ENCODE results near the gene SCMH1. TPM values are rescaled to one million over a fixed set of nuclear protein-coding genes. Genes with fewer than 3 reads are reported as not detected.

SCMH1 gene
- total and polyA plus RNA-seq, 12 donors: 29.3 to 62.5 (median 42.2) TPM

DNA sequence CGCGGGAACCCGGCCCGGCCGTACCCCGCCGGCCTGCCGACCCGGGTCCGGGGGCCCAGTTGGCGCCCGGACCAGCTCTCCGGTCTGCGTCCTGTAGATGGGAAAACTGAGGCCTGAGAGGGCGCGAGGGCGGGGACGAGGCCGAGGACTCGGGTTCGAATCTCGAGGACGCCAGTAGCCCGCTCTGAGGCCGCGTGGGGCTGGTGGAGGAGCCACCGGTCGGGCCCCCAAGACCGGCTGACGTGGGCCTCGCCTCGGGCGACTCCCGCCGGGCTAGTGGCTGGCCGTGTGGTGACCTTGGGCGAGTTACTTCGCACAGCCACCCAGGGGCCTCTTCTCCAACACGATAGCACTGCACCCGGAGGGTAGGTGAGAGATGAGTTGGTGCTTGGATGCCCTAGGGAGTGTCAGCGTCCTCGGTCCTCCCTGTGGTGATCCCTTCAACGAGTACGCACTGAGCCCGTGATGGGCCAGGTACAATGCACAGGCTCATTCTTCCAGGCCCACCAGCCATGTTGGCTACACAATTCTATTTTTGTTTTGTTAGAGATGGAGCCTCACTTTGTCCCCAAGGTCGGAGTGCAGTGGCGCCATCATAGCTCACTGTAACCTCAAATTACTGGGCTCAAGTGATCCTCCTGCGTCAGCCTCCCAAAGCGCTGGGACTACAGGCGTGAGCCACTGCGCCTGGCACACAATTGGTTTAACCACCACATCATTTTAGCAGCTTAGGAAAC is 404 bp upstream of the SCMH1 start:
- DNase-seq: peak; percentile 22 to 62 (median 44)
- intact Hi-C loops (cut with DNase I): no loop called here

DNA sequence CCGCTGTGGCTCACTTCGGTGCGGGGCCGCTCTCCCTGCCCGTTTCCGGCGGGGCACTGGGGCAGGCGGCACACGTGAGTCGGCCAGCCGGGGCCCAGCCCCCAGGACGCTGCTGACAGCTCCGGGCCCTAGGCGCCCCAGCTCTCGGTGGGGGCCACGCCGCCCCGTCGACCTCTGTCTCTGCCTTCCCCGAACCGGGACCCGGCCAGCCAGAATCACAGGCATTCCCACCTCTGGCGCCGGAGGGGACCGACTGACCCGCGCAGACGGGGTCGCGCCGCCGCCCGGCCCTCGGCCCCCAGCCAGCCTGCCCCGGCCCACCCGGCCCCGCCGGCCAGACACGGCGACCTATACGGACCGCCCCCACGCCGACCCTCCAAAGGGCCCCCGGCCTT is 755 bp downstream of the SCMH1 start:
- WGBS, 4 donors: 0 to 1% (median 0%) methylated on average over 5 to 45 of the region's 45 CpGs; no CpG with 5 or more reads in 1 of the 4 donors
- intact Hi-C loops (cut with DNase I): no loop called here
- peak; percentile 63 to 72 (median 69) for DNase-seq
- Histone ChIP-seq H3K27me3 (no peaks in the 10 kb centered on the region), H3K27ac (peak overlapping the region; percentile 72 to 99 (median 96)), H3K4me1 (replicated peaks in 1 of 2) (peaks cover 17 to 43% of the 10 kb centered on the region in 2 donors), H3K9me3 (replicated peaks in 1 of 3) (no peaks in the 10 kb centered on the region), H3K4me3 (peak overlapping the region; percentile 34 to 97 (median 76)), H3K36me3 (replicated peaks in 1 of 2) (no peaks in the 10 kb centered on the region)
- TF ChIP-seq POLR2A (IDR thresholded peaks at IDR 0.05): peak in 1 of 2 donors; percentile 38
- TF ChIP-seq, protein P1, sequence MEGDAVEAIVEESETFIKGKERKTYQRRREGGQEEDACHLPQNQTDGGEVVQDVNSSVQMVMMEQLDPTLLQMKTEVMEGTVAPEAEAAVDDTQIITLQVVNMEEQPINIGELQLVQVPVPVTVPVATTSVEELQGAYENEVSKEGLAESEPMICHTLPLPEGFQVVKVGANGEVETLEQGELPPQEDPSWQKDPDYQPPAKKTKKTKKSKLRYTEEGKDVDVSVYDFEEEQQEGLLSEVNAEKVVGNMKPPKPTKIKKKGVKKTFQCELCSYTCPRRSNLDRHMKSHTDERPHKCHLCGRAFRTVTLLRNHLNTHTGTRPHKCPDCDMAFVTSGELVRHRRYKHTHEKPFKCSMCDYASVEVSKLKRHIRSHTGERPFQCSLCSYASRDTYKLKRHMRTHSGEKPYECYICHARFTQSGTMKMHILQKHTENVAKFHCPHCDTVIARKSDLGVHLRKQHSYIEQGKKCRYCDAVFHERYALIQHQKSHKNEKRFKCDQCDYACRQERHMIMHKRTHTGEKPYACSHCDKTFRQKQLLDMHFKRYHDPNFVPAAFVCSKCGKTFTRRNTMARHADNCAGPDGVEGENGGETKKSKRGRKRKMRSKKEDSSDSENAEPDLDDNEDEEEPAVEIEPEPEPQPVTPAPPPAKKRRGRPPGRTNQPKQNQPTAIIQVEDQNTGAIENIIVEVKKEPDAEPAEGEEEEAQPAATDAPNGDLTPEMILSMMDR (IDR thresholded peaks at IDR 0.05): no peak

More for the DNA sequence above, 404 bp upstream of the SCMH1 start:
- Histone ChIP-seq H3K4me1 (replicated peaks in 1 of 2) (peaks cover 17 to 42% of the 10 kb centered on the region in 2 donors), H3K27me3 (no peaks in the 10 kb centered on the region), H3K27ac (peak overlapping the region in 4 of 5 donors; percentile 60 to 99 (median 97)), H3K9me3 (replicated peaks in 1 of 3) (no peaks in the 10 kb centered on the region), H3K36me3 (replicated peaks in 1 of 2) (no peaks in the 10 kb centered on the region), H3K4me3 (peak overlapping the region in 2 of 4 donors; percentile 43 to 97)
- TF ChIP-seq POLR2A (IDR thresholded peaks at IDR 0.05): no peak
- TF ChIP-seq, protein P1 (IDR thresholded peaks at IDR 0.05): no peak
- 15 to 29% (median 17%) methylated on average over 18 to 51 of the region's 51 CpGs for WGBS, 4 donors

DNA sequence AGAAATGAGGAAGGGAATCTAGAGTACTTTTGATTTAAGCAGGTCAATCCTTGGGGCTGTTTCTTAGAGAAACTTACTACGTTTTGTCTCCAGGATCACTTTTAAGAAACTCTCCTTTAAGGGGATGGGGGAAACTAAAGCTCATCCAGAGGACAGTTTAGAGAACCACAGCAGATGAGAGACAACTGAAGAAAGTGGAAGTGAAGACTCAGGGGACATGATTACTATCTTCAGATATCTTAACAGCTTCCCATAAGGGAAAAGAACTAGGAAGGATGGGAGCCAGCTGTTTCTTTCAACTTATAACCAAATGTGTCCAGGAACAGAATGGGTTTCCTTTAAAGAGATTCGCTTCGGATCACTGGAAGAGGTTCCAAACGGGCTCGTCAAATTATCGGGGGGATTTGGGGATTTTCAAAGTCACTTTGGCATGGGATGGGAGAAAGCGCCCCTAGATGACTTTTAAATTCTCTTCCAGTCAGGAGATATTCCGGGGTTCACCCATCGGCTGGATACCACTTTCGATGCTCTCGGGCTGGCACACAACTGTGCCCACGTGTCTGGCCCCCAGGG is 1.2 kb downstream of the SCMH1 start:
- no peak for DNase-seq
- whole genome bisulfite sequencing, 4 donors: 7 to 12% (median 11%) methylated on average over 11 to 12 of the region's 12 CpGs
- peak overlapping the region in 3 of 4 donors; percentile 73 to 97 (median 78) for H3K4me3 ChIP-seq
- TF ChIP-seq, protein P1 (IDR thresholded peaks at IDR 0.05): no peak
- no peak for TF ChIP-seq POLR2A (IDR thresholded peaks at IDR 0.05)
- H3K27me3 ChIP-seq: no peaks in the 10 kb centered on the region
- no peaks in the 10 kb centered on the region for H3K36me3 ChIP-seq (replicated peaks in 1 of 2)
- intact Hi-C loops (cut with DNase I): no loop called here
- no peaks in the 10 kb centered on the region for H3K9me3 ChIP-seq (replicated peaks in 1 of 3)
- peaks cover 17 to 43% of the 10 kb centered on the region in 2 donors for H3K4me1 ChIP-seq (replicated peaks in 1 of 2)
- H3K27ac ChIP-seq: peak overlapping the region; percentile 72 to 99 (median 96)

DNA sequence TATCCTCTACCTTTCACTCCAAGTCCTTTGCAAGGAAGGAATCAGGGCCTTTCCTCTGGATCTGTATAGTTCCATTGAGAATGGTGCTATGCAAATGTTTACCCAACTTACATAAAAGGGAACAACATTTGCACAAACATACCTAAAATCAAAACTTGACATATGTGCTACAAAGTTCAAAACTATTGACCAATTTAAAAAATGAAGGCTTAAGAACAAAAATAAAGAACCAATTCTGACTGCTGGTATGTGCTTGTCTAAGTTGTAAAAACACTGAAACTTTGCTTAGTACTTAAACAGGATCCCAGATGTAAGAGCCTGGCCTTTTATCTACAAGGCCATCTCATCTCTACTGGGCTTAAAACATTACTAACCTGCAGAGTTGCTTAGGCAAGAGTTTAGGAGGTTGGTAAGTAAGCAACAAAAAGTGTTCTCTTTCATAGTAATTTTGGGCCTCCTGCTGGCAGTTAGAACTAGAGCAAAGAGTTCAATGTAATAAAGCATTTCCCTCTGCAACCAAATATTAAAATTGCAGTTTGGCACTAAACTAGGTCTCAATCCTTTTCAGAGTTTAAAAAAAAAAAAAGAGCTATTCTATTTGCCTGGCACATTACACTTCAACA is 2.0 kb downstream of the SCMH1 start:
- peak overlapping the region; percentile 27 to 98 (median 60) for H3K27ac ChIP-seq
- H3K4me3 ChIP-seq: peak overlapping the region in 1 of 4 donors; percentile 97
- intact Hi-C loops (cut with DNase I): no loop called here

More for the DNA sequence above, 2.0 kb downstream of the SCMH1 start:
- TF ChIP-seq, protein P1 (IDR thresholded peaks at IDR 0.05): peak in 5 of 6 experiments; percentile 21 to 49 (median 41)
- TF ChIP-seq POLR2A (IDR thresholded peaks at IDR 0.05): peak in 1 of 2 donors; percentile 13
- no peaks in the 10 kb centered on the region for H3K27me3 ChIP-seq
- DNase-seq: peak in 1 of 7 donors; percentile 22
- no peaks in the 10 kb centered on the region for H3K36me3 ChIP-seq (replicated peaks in 1 of 2)
- no peaks in the 10 kb centered on the region for H3K9me3 ChIP-seq (replicated peaks in 1 of 3)
- H3K4me1 ChIP-seq (replicated peaks in 1 of 2): peaks cover 17 to 43% of the 10 kb centered on the region in 2 donors
